ENCODE data around the gene NT5C. TPM values are rescaled to one million over a fixed set of nuclear protein-coding genes. Genes with fewer than 3 reads are reported as not detected.
"Not testable (repeated sequence)": the region's sequence is repeated elsewhere in the genome, so short reads cannot be mapped to it uniquely, and the experiment has no call there.

NT5C gene
- total RNA-seq, 4 donors from 2014 or later, result 74.5 to 121 (median 99.6) TPM

GRCh38 chr17:75146592-75146991 lies 15.1 kb upstream of the NT5C start:
- H3K36me3 ChIP-seq, result peaks cover 0 to 43% of the 10 kb centered on the region in 2 donors
- no peak for ATAC-seq
- WGBS, 2 donors (ENCODE audit: low coverage in 1 of 2), result 70 to 96% methylated on average over 3 of the region's 3 CpGs
- H3K9me3 ChIP-seq, result no peaks in the 10 kb centered on the region
- no peak overlapping the region for H3K27ac ChIP-seq
- TF ChIP-seq CTCF (IDR thresholded peaks at IDR 0.05) (no peak), EP300 (IDR thresholded peaks at IDR 0.05) (no peak), POLR2A (IDR thresholded peaks at IDR 0.05) (no peak), POLR2AphosphoS5 (IDR thresholded peaks at IDR 0.05) (no peak)
- H3K27me3 ChIP-seq, result no peaks in the 10 kb centered on the region
- H3K4me3 ChIP-seq, result no peak overlapping the region
- no peaks in the 10 kb centered on the region for H3K4me1 ChIP-seq

DNA sequence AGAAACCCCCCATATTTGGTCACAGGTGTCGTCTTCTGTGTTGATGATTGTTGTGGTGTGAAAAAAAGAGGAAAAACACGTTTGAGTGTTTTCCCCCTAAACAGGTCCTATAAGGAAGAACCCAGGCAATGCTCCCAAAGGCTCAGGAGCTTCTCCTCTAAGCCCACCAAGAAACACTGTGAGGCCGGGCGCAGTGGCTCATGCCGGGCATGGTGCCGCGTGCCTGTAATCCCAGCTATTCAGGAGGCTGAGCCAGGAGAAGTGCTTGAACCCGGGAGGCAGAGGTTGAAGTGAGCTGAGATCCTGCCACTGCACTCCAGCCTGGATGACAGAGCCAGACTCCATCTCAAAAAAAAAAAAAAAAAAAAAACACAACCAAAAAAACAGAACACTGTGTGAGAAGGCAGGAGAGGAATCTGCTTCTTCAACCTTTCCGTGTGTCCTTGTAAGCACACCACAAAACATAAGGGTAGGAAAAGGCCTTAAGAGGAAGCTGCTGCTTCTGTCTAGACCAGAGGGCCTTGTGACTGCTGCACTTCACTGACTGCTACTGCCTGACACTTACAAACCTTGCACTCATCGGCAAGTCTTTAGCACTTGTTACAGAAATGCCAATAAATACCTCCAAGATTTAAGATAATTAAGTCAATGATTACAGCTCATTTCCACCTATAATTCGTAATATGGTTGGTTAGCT lies 13.4 kb upstream of the NT5C start:
- TF ChIP-seq CTCF (IDR thresholded peaks at IDR 0.05), result no peak
- no peak for TF ChIP-seq EP300 (IDR thresholded peaks at IDR 0.05)
- WGBS, 2 donors (ENCODE audit: low coverage in 1 of 2), result 92 to 93% methylated on average over 9 of the region's 11 CpGs
- no peaks in the 10 kb centered on the region for H3K9me3 ChIP-seq
- H3K4me1 ChIP-seq, result no peaks in the 10 kb centered on the region
- H3K27ac ChIP-seq, result no peak overlapping the region
- no peaks in the 10 kb centered on the region for H3K27me3 ChIP-seq
- ATAC-seq, result no peak
- H3K36me3 ChIP-seq, result peaks cover 0 to 54% of the 10 kb centered on the region in 2 donors
- H3K4me3 ChIP-seq, result no peak overlapping the region

GRCh38 chr17:75142236-75142971 lies 10.9 kb upstream of the NT5C start:
- Histone ChIP-seq H3K9me3 (no peaks in the 10 kb centered on the region), H3K4me1 (no peaks in the 10 kb centered on the region), H3K27ac (no peak overlapping the region), H3K27me3 (no peaks in the 10 kb centered on the region), H3K36me3 (peaks cover 0 to 48% of the 10 kb centered on the region in 2 donors), H3K4me3 (no peak overlapping the region)
- no peak for TF ChIP-seq CTCF (IDR thresholded peaks at IDR 0.05)
- no peak for TF ChIP-seq POLR2AphosphoS5 (IDR thresholded peaks at IDR 0.05)
- TF ChIP-seq POLR2A (IDR thresholded peaks at IDR 0.05), result no peak
- TF ChIP-seq EP300 (IDR thresholded peaks at IDR 0.05), result no peak
- ATAC-seq, result no peak
- WGBS, 2 donors (ENCODE audit: low coverage in 1 of 2), result 81 to 83% methylated on average over 10 to 13 of the region's 13 CpGs

- H3K27me3 ChIP-seq, result no peaks in the 10 kb centered on the region
- TF ChIP-seq POLR2AphosphoS5 (IDR thresholded peaks at IDR 0.05), result no peak
- no peak for TF ChIP-seq POLR2A (IDR thresholded peaks at IDR 0.05)
- TF ChIP-seq CTCF (IDR thresholded peaks at IDR 0.05), result no peak
- TF ChIP-seq EP300 (IDR thresholded peaks at IDR 0.05), result no peak
- no peaks in the 10 kb centered on the region for H3K9me3 ChIP-seq
- H3K4me1 ChIP-seq, result no peaks in the 10 kb centered on the region
- no peak for ATAC-seq
- H3K36me3 ChIP-seq, result peaks cover 0 to 19% of the 10 kb centered on the region in 2 donors
- WGBS, 2 donors (ENCODE audit: low coverage in 1 of 2), result 92 to 100% methylated on average over 4 to 5 of the region's 5 CpGs
- H3K27ac ChIP-seq, result no peak overlapping the region
- H3K4me3 ChIP-seq, result no peak overlapping the region
These were observed 7.0 kb upstream of the NT5C start for GRCh38 chr17:75138519-75138918.

DNA sequence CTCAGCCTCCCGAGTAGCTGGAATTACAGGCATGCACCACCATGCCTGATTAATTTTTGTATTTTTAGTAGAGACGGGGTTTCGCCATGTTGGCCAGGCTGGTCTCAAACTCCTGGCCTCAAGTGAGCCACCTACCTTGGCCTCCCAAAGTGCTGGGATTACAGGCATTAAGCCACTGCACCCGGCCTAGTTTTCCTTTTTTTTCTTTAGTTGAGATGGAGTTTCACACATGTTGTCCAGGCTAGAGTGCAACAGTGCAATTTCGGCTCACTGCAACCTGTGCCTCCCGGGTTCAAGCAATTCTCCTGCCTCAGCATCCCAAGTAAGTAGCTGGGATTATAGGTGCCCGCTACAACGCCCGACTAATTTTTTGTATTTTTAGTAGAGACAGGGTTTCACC lies 6.2 kb upstream of the NT5C start:
- 91% methylated on average over 6 to 8 of the region's 9 CpGs for WGBS, 2 donors (ENCODE audit: low coverage in 1 of 2)
- peaks cover 0 to 19% of the 10 kb centered on the region in 2 donors for H3K36me3 ChIP-seq
- not testable (repeated sequence) for H3K27me3 ChIP-seq, H3K4me3 ChIP-seq, H3K9me3 ChIP-seq, H3K27ac ChIP-seq, H3K4me1 ChIP-seq, ATAC-seq

Data from gastroesophageal sphincter (tissue), 4 donors.